Right cardiac atrium (tissue), 5 donors: Measurements from ENCODE around the gene AMFR. TPM values are rescaled to one million over a fixed set of nuclear protein-coding genes. Genes with fewer than 3 reads are reported as not detected.
A peak's percentile ranks its signal among the peaks of the same experiment; 100 is the strongest.

ENCODE experiments used
- ATAC-seq, 2 donors: fragments of 200-7000 bp; cut with Tn5 transposase; one replicate each; pipeline versions ENCODE4 v1.8.0 to v1.9.1; 2020; ENCODE audit warnings: moderate library complexity in 2 of 2, mild to moderate bottlenecking in 1 of 2
- DNase-seq, 3 donors: peaks; one replicate each; pipeline ENCODE4 v3.0.0-alpha.2; 2020
- H3K27ac ChIP-seq: one replicate; pipeline ENCODE4 v1.5.1; 2013; ENCODE audit warnings: mild to moderate bottlenecking, low read length, control low read depth, moderate library complexity
- H3K27me3 ChIP-seq: one replicate; pipeline ENCODE4 v1.6.1; 2013; ENCODE audit not compliant: control insufficient read depth, insufficient read depth
- H3K4me1 ChIP-seq: one replicate; pipeline ENCODE4 v1.6.1; 2013; ENCODE audit warnings: low read length; ENCODE audit not compliant: control insufficient read depth, insufficient read depth
- H3K4me3 ChIP-seq: one replicate; pipeline ENCODE4 v1.5.1; 2013; ENCODE audit warnings: low read length, control low read depth
- H3K9me3 ChIP-seq: one replicate; pipeline ENCODE4 v1.6.1; 2013; ENCODE audit warnings: low read length; ENCODE audit not compliant: control insufficient read depth
- WGBS: extraction: QIAGEN DNeasy Blood & Tissue Kit; methylation state at CpG from one replicate; pipeline ENCODE4 v1.1.7; 2013; 5-methylcytosine and 5-hydroxymethylcytosine counted together
- intact Hi-C, 4 donors: fragments of 100-400 bp; cut with DNase I; formaldehyde crosslinking; loops; one replicate each; pipeline versions ENCODE4 v1.11.0 to v1.14.0; 2022 to 2023
- polyA plus RNA-seq: library from polyadenylated mRNA; stranded (reverse); fragments of 200-250 nt; gene quantifications from one replicate; pipeline ENCODE4 v1.2.3, GENCODE V29; 2013
- total RNA-seq, 4 donors: library from RNA; stranded (reverse); fragmentation: NEBNext Ultra II Directional; extraction: Animal tissue kit (Norgen Biotek cat#: 25700); gene quantifications; one replicate each; pipeline ENCODE4 v1.2.1, GENCODE V29; 2021
- donor health status: healthy with polysubstance abuse.
- donor health status: DM: no; HTN: yes; CAD: no.
- donor health status: DM: no; HTN: no; CAD: no.
- donor health status: DM: no; HTN: yes; CAD: no; lungs with severe emphysema.
- donor health status: DM: yes; HTN: yes; CAD: no.

AMFR gene
- total and polyA plus RNA-seq, 5 donors, result 52.3 to 103 (median 89.5) TPM

DNA sequence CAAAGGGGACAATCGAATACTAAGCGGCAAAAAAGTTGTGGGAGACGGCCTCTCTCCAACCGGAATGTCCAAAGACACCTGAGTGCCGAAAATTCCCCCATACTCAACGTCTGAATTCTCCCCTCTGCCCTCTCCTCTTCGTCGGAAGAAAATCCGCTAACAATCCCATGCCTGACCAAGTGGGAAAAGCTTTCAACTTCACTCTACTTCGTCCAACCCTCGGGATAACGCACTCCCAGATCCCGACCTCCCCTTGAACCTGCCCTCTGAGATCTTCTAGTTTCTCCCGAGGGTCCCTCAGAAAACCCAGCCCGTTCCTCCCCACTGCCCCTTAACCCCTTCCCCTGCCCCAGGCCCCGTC is 961 bp downstream of the AMFR start:
- H3K4me3 ChIP-seq, result peak overlapping the region; percentile 95
- no peaks in the 10 kb centered on the region for H3K9me3 ChIP-seq
- H3K27me3 ChIP-seq, result no peaks in the 10 kb centered on the region
- WGBS, result 1% methylated on average over 16 of the region's 16 CpGs
- ATAC-seq (no peak), DNase-seq (no peak)
- H3K4me1 ChIP-seq, result peaks cover 3% of the 10 kb centered on the region
- no peak overlapping the region for H3K27ac ChIP-seq
- intact Hi-C loops, result no loop called here

- 25% methylated on average over 7 of the region's 7 CpGs for WGBS
- ATAC-seq (no peak), DNase-seq (no peak)
- H3K9me3 ChIP-seq, result no peaks in the 10 kb centered on the region
- peaks cover 3% of the 10 kb centered on the region for H3K4me1 ChIP-seq
- no peak overlapping the region for H3K27ac ChIP-seq
- intact Hi-C loops, result no loop called here
- peak overlapping the region; percentile 95 for H3K4me3 ChIP-seq
- no peaks in the 10 kb centered on the region for H3K27me3 ChIP-seq
Observed at GRCh38 chr16:56423584-56424403, 1.6 kb downstream of the AMFR start.

- H3K27ac ChIP-seq, result no peak overlapping the region
- WGBS, result 69% methylated on average over 4 of the region's 4 CpGs
- H3K4me3 ChIP-seq, result no peak overlapping the region
- no peaks in the 10 kb centered on the region for H3K27me3 ChIP-seq
- ATAC-seq (no peak), DNase-seq (no peak)
- peaks cover 3% of the 10 kb centered on the region for H3K4me1 ChIP-seq
- intact Hi-C loops, result no loop called here
- no peaks in the 10 kb centered on the region for H3K9me3 ChIP-seq
Observed at GRCh38 chr16:56422896-56423441, 2.4 kb downstream of the AMFR start.

GRCh38 chr16:56421976-56422669 is 3.2 kb downstream of the AMFR start:
- H3K9me3 ChIP-seq, result no peaks in the 10 kb centered on the region
- H3K27me3 ChIP-seq, result no peaks in the 10 kb centered on the region
- no peak for ATAC-seq
- intact Hi-C loops, result no loop called here
- DNase-seq, result no peak
- H3K27ac ChIP-seq, result no peak overlapping the region
- 88% methylated on average over 5 of the region's 5 CpGs for WGBS
- H3K4me3 ChIP-seq, result no peak overlapping the region
- peaks cover 3% of the 10 kb centered on the region for H3K4me1 ChIP-seq

DNA sequence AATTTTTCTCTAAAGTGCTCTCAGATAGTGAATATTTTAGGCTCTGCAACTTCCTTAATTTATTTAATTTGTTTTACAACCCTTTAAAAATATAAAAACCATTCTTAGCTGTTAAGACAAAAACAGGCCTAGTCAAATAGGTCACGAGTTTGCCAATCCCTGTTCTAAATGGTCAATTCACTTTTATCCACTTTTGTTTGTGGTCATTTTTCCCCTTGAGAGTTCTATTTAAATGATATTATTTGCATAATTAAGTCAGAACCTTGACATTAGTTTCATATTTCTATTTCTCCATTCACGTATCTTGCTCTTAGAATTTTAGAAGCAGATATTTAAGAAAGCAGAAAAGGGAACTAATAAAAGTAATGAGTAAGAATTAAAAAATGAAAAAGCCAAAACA is 4.0 kb downstream of the AMFR start:
- Histone ChIP-seq H3K4me1 (peaks cover 3% of the 10 kb centered on the region), H3K27ac (no peak overlapping the region), H3K27me3 (no peaks in the 10 kb centered on the region), H3K9me3 (no peaks in the 10 kb centered on the region), H3K4me3 (no peak overlapping the region)
- 86% methylated on average over 2 of the region's 2 CpGs for WGBS
- DNase-seq (no peak), ATAC-seq (no peak)
- intact Hi-C loops, result no loop called here

GRCh38 chr16:56420613-56421012 is 4.7 kb downstream of the AMFR start:
- Histone ChIP-seq H3K4me3 (no peak overlapping the region), H3K4me1 (peaks cover 3% of the 10 kb centered on the region), H3K9me3 (no peaks in the 10 kb centered on the region), H3K27me3 (no peaks in the 10 kb centered on the region), H3K27ac (no peak overlapping the region)
- no peak for ATAC-seq
- DNase-seq, result no peak
- intact Hi-C loops, result no loop called here

DNA sequence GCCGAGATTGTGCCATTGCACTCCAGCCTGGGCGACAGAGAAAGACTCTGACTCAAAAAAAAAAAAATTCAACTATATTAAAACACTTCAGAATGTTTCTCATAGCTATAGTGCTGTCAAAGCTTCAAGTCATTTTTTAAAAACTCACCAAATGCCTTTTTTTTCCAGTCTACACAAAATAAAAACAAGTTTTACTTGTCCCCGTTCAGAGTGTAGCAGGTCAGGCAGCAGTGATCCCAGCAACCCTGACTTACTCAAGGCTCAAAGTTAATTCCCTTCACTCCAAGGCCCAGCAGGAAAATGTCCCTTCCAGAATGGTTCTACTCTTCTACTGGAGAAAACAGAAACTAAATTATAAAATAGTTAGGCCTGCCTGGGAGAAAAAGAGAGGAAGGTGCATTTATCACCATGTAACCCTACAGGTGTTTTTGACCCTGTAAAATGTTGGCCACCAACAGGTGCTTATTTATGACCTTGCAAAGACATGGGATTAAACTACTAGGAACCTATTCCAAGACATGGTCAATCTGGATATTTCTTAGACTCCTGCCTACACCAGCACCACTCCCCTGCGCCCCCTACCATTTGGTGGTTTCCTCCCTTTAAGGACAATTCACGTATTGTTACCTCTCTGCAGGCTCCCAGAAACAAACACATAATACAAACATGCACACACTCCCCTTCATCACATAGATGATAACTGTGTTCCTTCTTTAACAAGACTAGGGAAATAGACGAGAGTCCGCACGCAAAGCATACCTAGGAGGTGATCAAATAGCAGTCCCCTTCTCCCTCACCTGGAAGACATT is 5.4 kb downstream of the AMFR start:
- Histone ChIP-seq H3K4me3 (no peak overlapping the region), H3K27ac (no peak overlapping the region), H3K9me3 (no peaks in the 10 kb centered on the region), H3K4me1 (peaks cover 3% of the 10 kb centered on the region), H3K27me3 (no peaks in the 10 kb centered on the region)
- 92% methylated on average over 8 of the region's 8 CpGs for WGBS
- intact Hi-C loops, result no loop called here
- DNase-seq (no peak), ATAC-seq (no peak)

- H3K27ac ChIP-seq, result no peak overlapping the region
- no peaks in the 10 kb centered on the region for H3K4me1 ChIP-seq
- H3K9me3 ChIP-seq, result no peaks in the 10 kb centered on the region
- intact Hi-C loops, result no loop called here
- no peaks in the 10 kb centered on the region for H3K27me3 ChIP-seq
- DNase-seq (no peak), ATAC-seq (no peak)
- WGBS, result 97% methylated on average over 4 of the region's 4 CpGs
- no peak overlapping the region for H3K4me3 ChIP-seq
Observed at GRCh38 chr16:56417138-56417537, 8.2 kb downstream of the AMFR start.

DNA sequence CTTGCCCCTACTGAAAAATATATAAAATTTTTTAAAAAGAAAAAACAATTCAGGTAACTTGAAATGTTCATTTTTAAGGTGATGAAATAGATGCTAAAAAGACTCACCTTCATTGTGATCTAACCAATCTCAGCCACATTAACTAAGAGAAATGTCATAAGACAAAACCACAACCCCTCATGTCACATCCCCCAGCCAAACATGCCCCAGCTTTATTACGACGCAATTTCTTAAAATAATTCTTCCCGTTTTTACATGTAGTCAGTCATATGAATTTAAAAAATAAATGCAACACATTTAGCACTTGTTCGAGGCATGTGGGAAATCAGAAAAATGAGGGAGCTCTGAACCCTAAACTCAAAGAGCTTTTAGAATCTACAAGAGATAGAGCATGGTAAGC is 9.5 kb downstream of the AMFR start:
- Histone ChIP-seq H3K4me1 (no peaks in the 10 kb centered on the region), H3K9me3 (no peaks in the 10 kb centered on the region), H3K4me3 (no peak overlapping the region), H3K27ac (no peak overlapping the region), H3K27me3 (no peaks in the 10 kb centered on the region)
- WGBS, result 81% methylated on average over 4 of the region's 4 CpGs
- no peak for ATAC-seq
- no peak for DNase-seq
- intact Hi-C loops, result no loop called here

DNA sequence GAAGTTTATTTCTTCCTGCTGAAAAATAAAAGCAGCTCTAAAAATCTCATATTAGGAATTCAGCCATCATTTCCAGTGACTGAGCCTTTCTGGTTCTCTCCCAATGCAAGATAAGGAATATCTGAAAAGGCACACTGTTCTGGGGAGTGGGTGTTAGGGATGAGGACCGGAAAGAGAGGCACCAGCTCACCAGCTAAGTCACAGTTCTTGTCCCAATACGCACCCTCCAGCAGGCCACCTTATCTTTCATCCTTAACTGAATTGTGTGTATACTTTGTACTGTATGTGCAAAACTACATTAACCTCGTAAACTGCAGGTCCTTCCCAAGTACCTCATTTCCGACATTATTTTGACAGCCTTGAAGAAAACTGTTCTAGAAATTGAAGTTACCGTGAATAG is 11.0 kb downstream of the AMFR start:
- ATAC-seq, result no peak
- intact Hi-C loops, result no loop called here
- Histone ChIP-seq H3K27me3 (no peaks in the 10 kb centered on the region), H3K9me3 (no peaks in the 10 kb centered on the region), H3K4me1 (no peaks in the 10 kb centered on the region), H3K4me3 (no peak overlapping the region), H3K27ac (no peak overlapping the region)
- 56% methylated on average over 5 of the region's 5 CpGs for WGBS
- no peak for DNase-seq

DNA sequence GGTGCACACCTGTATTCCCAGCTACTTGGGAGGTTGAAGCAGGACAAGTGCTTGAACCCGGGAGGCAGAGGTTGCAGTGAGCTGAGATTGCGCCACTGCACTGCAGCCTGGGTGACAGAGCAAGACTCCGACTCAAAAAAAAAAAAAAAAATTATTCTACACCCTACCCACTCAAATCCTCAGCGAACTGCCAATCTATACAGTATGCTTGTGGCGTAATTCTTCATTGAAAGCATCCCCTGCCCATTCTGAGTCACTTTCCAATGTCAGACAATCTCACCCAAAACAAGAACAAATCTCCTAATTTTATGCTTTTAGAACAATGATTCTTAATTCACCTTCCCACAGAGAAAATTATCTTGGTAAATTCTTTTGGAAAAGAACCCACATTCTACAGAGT is 12.0 kb downstream of the AMFR start:
- DNase-seq (no peak), ATAC-seq (no peak)
- WGBS, result 84% methylated on average over 5 of the region's 5 CpGs
- intact Hi-C loops, result no loop called here
- Histone ChIP-seq H3K9me3 (no peaks in the 10 kb centered on the region), H3K4me3 (no peak overlapping the region), H3K27me3 (no peaks in the 10 kb centered on the region), H3K27ac (no peak overlapping the region), H3K4me1 (no peaks in the 10 kb centered on the region)
